Measurements from ENCODE around the gene GID8. TPM values are rescaled to one million over a fixed set of nuclear protein-coding genes. Genes with fewer than 3 reads are reported as not detected.

GID8 gene
- total and polyA plus RNA-seq, 2 experiments from 2014 or later, result 41.8 to 106 TPM

Other genes with a start within 250 kb of the GID8 start
- 1.4 and 1.7 TPM in 2 replicates for gene NTSR1, start 229.3 kb upstream of the GID8 start, total RNA-seq (2014; rRNA removed; shearing (Covaris generic))
- 0.15 and 0.52 TPM in 2 replicates for gene NTSR1, start 229.3 kb upstream of the GID8 start, polyA plus RNA-seq (2016; fragmentation: Nextera tagmentation; extraction: Ambion mirVana)
- gene MRGBP, start 141.7 kb upstream of the GID8 start, total RNA-seq (2014; rRNA removed; shearing (Covaris generic)), result 24.3 and 26.0 TPM in 2 replicates
- gene MRGBP, start 141.7 kb upstream of the GID8 start, polyA plus RNA-seq (2016; fragmentation: Nextera tagmentation; extraction: Ambion mirVana), result 19.7 and 20.9 TPM in 2 replicates
- 48.8 and 50.6 TPM in 2 replicates for gene OGFR, start 133.3 kb upstream of the GID8 start, total RNA-seq (2014; rRNA removed; shearing (Covaris generic))
- 9.6 and 12.3 TPM in 2 replicates for gene OGFR, start 133.3 kb upstream of the GID8 start, polyA plus RNA-seq (2016; fragmentation: Nextera tagmentation; extraction: Ambion mirVana)
- gene COL9A3, start 121.1 kb upstream of the GID8 start, total RNA-seq (2014; rRNA removed; shearing (Covaris generic)), result 110 and 113 TPM in 2 replicates
- 74.9 and 79.4 TPM in 2 replicates for gene COL9A3, start 121.1 kb upstream of the GID8 start, polyA plus RNA-seq (2016; fragmentation: Nextera tagmentation; extraction: Ambion mirVana)
- 18.8 and 19.3 TPM in 2 replicates for gene TCFL5, start 76.3 kb upstream of the GID8 start, total RNA-seq (2014; rRNA removed; shearing (Covaris generic))
- gene TCFL5, start 76.3 kb upstream of the GID8 start, polyA plus RNA-seq (2016; fragmentation: Nextera tagmentation; extraction: Ambion mirVana), result 5.4 and 5.8 TPM in 2 replicates
- 147 and 162 TPM in 2 replicates for gene DIDO1, start 11.6 kb upstream of the GID8 start, total RNA-seq (2014; rRNA removed; shearing (Covaris generic))
- 61.5 and 72.4 TPM in 2 replicates for gene DIDO1, start 11.6 kb upstream of the GID8 start, polyA plus RNA-seq (2016; fragmentation: Nextera tagmentation; extraction: Ambion mirVana)
- 24.2 and 32.0 TPM in 2 replicates for gene SLC17A9, start 14.6 kb downstream of the GID8 start, total RNA-seq (2014; rRNA removed; shearing (Covaris generic))
- gene SLC17A9, start 14.6 kb downstream of the GID8 start, polyA plus RNA-seq (2016; fragmentation: Nextera tagmentation; extraction: Ambion mirVana), result 36.1 and 39.3 TPM in 2 replicates
- 5.0 and 6.6 TPM in 2 replicates for gene BHLHE23, start 68.8 kb downstream of the GID8 start, total RNA-seq (2014; rRNA removed; shearing (Covaris generic))
- 0.52 TPM in 2 replicates for gene BHLHE23, start 68.8 kb downstream of the GID8 start, polyA plus RNA-seq (2016; fragmentation: Nextera tagmentation; extraction: Ambion mirVana)

Data from GM23338 (cell line).